H9 (cell line): Measurements from ENCODE around the gene PLCD3. TPM values are rescaled to one million over a fixed set of nuclear protein-coding genes. Genes with fewer than 3 reads are reported as not detected.
A peak's percentile ranks its signal among the peaks of the same experiment; 100 is the strongest.

Source experiments
- DNase-seq: peaks from one replicate; pipeline ENCODE4 v3.0.0-alpha.2; 2017
- H2AFZ ChIP-seq: one replicate; pipeline ENCODE4 v1.6.1; 2013; ENCODE audit warnings: mild to moderate bottlenecking, low read length, control low read depth, moderate library complexity
- H2AK5ac ChIP-seq: 2 replicates; pipeline ENCODE4 v1.6.1; 2013; ENCODE audit warnings: low read length, control low read depth, mixed read lengths; ENCODE audit not compliant: insufficient read length
- H2BK120ac ChIP-seq: one replicate; pipeline ENCODE4 v1.6.1; 2013; ENCODE audit warnings: low read depth, mild to moderate bottlenecking, low read length, control low read depth, inconsistent platforms; ENCODE audit not compliant: poor library complexity, severe bottlenecking
- H2BK12ac ChIP-seq: 2 replicates; pipeline ENCODE4 v1.6.1; 2013; ENCODE audit warnings: low read length, control low read depth, mixed read lengths, low read depth; ENCODE audit not compliant: insufficient read length
- H2BK15ac ChIP-seq: 2 replicates; pipeline ENCODE4 v1.6.1; 2013; ENCODE audit warnings: low read depth, low read length, control low read depth
- H2BK20ac ChIP-seq: one replicate; pipeline ENCODE4 v1.6.1; 2013; ENCODE audit warnings: low read depth, mild to moderate bottlenecking, low read length, control low read depth, inconsistent platforms; ENCODE audit not compliant: poor library complexity, severe bottlenecking
- H2BK5ac ChIP-seq: 2 replicates; pipeline ENCODE4 v1.6.1; 2013; ENCODE audit warnings: low read length, control low read depth, mixed read lengths; ENCODE audit not compliant: insufficient read length
- H3K14ac ChIP-seq: 2 replicates; pipeline ENCODE4 v1.6.1; 2013; ENCODE audit warnings: low read length, control low read depth; ENCODE audit not compliant: insufficient read depth
- H3K18ac ChIP-seq: 2 replicates; pipeline ENCODE4 v1.6.1; 2013; ENCODE audit warnings: low read depth, mild to moderate bottlenecking, mixed read lengths, low read length, control low read depth; ENCODE audit not compliant: insufficient read length
- H3K23ac ChIP-seq: 2 replicates; pipeline ENCODE4 v1.6.1; 2013; ENCODE audit warnings: low read length, control low read depth, mixed read lengths, low read depth; ENCODE audit not compliant: insufficient read length
- H3K23me2 ChIP-seq: 2 replicates; pipeline ENCODE4 v1.6.1; 2013; ENCODE audit warnings: low read depth, mild to moderate bottlenecking, mixed read lengths, low read length, control low read depth; ENCODE audit not compliant: insufficient read length, poor library complexity, severe bottlenecking
- H3K27ac ChIP-seq: 2 replicates; pipeline ENCODE4 v1.5.1; 2013; ENCODE audit warnings: low read length, control low read depth, mixed read lengths, low read depth; ENCODE audit not compliant: insufficient read length
- H3K27me3 ChIP-seq: 2 replicates; pipeline ENCODE4 v1.6.1; 2013; ENCODE audit warnings: low read length, control low read depth, inconsistent platforms; ENCODE audit not compliant: insufficient read depth
- H3K4ac ChIP-seq: 2 replicates; pipeline ENCODE4 v1.6.1; 2013; ENCODE audit warnings: low read depth, mild to moderate bottlenecking, control low read depth, inconsistent platforms, low read length, moderate library complexity
- H3K4me1 ChIP-seq: 2 replicates; pipeline ENCODE4 v1.6.1; 2013; ENCODE audit warnings: low read length, control low read depth, inconsistent platforms; ENCODE audit not compliant: insufficient read depth
- H3K4me2 ChIP-seq: 2 replicates; pipeline ENCODE4 v1.6.1; 2013; ENCODE audit warnings: low read length, control low read depth, mixed read lengths; ENCODE audit not compliant: insufficient read length, insufficient read depth
- H3K56ac ChIP-seq: 2 replicates; pipeline ENCODE4 v1.6.1; 2013; ENCODE audit warnings: low read depth, mild to moderate bottlenecking, mixed read lengths, low read length, control low read depth; ENCODE audit not compliant: insufficient read length
- H3K79me1 ChIP-seq: 2 replicates; pipeline ENCODE4 v1.6.1; 2013; ENCODE audit warnings: low read depth, mild to moderate bottlenecking, moderate library complexity, low read length, control low read depth, inconsistent platforms; ENCODE audit not compliant: insufficient read depth, poor library complexity, severe bottlenecking
- H3K79me2 ChIP-seq: 2 replicates; pipeline ENCODE4 v1.6.1; 2013; ENCODE audit warnings: low read length, control low read depth, inconsistent platforms; ENCODE audit not compliant: insufficient read depth
- H3K9ac ChIP-seq: 2 replicates; pipeline ENCODE4 v1.6.1; 2013; ENCODE audit warnings: low read length, control low read depth, mixed read lengths; ENCODE audit not compliant: insufficient read length; ENCODE audit errors: extremely low read depth
- H3K9me3 ChIP-seq: one replicate; pipeline ENCODE4 v1.6.1; 2013; ENCODE audit warnings: low read depth, low read length, inconsistent platforms; ENCODE audit not compliant: control insufficient read depth
- H3T11ph ChIP-seq: one replicate; pipeline ENCODE4 v1.6.1; 2013; ENCODE audit warnings: mild to moderate bottlenecking, low read length, control low read depth, inconsistent platforms
- H4K20me1 ChIP-seq: one replicate; pipeline ENCODE4 v1.6.1; 2013; ENCODE audit not compliant: control insufficient read depth, insufficient read length, insufficient read depth
- H4K5ac ChIP-seq: 2 replicates; pipeline ENCODE4 v1.6.1; 2013; ENCODE audit warnings: low read depth, mild to moderate bottlenecking, mixed read lengths, low read length, control low read depth; ENCODE audit not compliant: insufficient read length
- H4K8ac ChIP-seq: replicated peaks from 2 replicates; pipeline ENCODE4 v1.6.1; 2013; ENCODE audit warnings: low read length, control low read depth, mixed read lengths, low read depth; ENCODE audit not compliant: insufficient read length
- H4K91ac ChIP-seq: 2 replicates; pipeline ENCODE4 v1.6.1; 2013; ENCODE audit warnings: low read depth, mild to moderate bottlenecking, moderate library complexity, mixed read lengths, low read length, control low read depth; ENCODE audit not compliant: insufficient read length
- H3K27ac Mint-ChIP-seq, 3 experiments: 2 replicates in 2 of 3; 3 replicates in 1 of 3; pipeline ENCODE4 v1.8.0; 2020 to 2021; ENCODE audit warnings: mixed read lengths in 3 of 3, mild to moderate bottlenecking in 1 of 3, moderate library complexity in 1 of 3
- H3K27me3 Mint-ChIP-seq: 2 replicates; pipeline ENCODE4 v1.8.0; 2021; ENCODE audit warnings: low read depth, mild to moderate bottlenecking, moderate library complexity, mixed read lengths
- H3K36me3 Mint-ChIP-seq, 3 experiments: 2 replicates in 2 of 3; 3 replicates in 1 of 3; pipeline ENCODE4 v1.8.0; 2020 to 2021; ENCODE audit warnings: low read depth in 3 of 3, mixed read lengths in 3 of 3; ENCODE audit not compliant: insufficient read depth in 1 of 3
- H3K4me1 Mint-ChIP-seq, 2 experiments: 2 replicates each; pipeline ENCODE4 v1.8.0; 2020; ENCODE audit warnings: mixed read lengths in 2 of 2
- H3K4me3 Mint-ChIP-seq, 2 experiments: 2 replicates in 1 of 2; 3 replicates in 1 of 2; pipeline ENCODE4 v1.8.0; 2020 to 2021; ENCODE audit warnings: mild to moderate bottlenecking in 2 of 2, mixed read lengths in 2 of 2, moderate library complexity in 1 of 2
- H3K9me3 Mint-ChIP-seq, 2 experiments: 2 replicates in 1 of 2; 3 replicates in 1 of 2; pipeline ENCODE4 v1.8.0; 2020; ENCODE audit warnings: mild to moderate bottlenecking in 2 of 2, mixed read lengths in 2 of 2, moderate library complexity in 1 of 2
- CTCF ChIP-seq: fragments of 200-600 bp; sonication (generic); conservative IDR thresholded peaks from 3 replicates; pipeline ENCODE4 v1.8.0; 2021; ENCODE audit warnings: antibody characterized with exemption, mild to moderate bottlenecking
- WGBS: extraction: QIAGEN DNeasy Blood & Tissue Kit; methylation state at CpG from one replicate; pipeline ENCODE4 v1.1.7; 2013; ENCODE audit warnings: missing lambda C conversion rate, low lambda C conversion rate, mixed read lengths; ENCODE audit not compliant: insufficient read length; ENCODE audit errors: extremely low coverage; 5-methylcytosine and 5-hydroxymethylcytosine counted together
- total RNA-seq: library from RNA; stranded (reverse); gene quantifications from 2 replicates; pipeline ENCODE4 v1.2.1, GENCODE V29; 2021

The PLCD3 gene
- total RNA-seq, 1 experiment from 2014 or later: 41.6 TPM

DNA sequence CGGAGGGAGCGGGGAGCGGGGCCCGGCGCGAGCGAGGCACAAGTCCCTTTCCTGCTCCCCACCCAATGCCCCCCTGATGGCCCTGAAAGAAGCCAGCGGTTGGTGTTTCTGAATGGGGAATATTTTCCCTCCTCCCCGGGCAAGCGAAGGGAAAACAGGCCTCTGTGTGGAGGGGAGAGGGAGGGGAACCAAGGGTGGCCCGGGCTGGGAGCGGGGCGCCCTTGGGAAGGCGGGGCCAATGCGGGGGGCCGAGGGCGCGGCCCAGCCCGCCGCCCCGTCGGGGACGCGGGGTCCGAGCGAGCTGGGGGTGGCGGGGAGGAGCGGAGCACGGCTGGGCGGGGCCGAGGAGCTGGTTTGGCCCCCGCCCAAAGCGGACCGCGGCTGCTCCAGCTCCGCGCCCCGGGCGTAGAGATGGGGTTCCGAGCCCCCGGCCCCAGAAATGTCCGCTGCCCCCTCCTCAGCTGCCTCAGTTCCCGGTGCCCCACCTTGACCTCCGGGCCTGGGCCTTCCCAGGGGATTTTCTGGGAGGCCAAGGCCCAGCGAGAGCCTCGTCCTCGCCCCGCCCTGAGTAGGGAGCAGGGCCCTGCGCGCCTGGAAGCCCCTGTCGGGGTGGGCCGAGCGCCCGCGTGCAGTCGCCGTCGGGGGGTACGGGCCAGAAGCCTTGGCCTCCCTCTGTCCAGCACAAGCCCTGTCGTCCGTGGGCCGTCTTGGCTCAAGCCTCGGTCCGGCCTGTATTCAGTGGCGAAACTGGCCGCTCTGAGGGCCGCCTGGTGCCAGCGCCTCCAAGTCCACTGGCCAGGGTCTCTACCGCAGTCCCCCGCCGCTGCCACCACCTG, 12.1 kb upstream of the PLCD3 start:
- no peak overlapping the region for H2BK15ac ChIP-seq
- peak overlapping the region; percentile 51 for H3K4me2 ChIP-seq

More for the DNA sequence above, 12.1 kb upstream of the PLCD3 start:
- Mint-ChIP-seq H3K27me3 (peaks cover 3% of the 10 kb centered on the region), H3K4me3 (peak overlapping the region; percentile 57 to 76), H3K27ac (no peak overlapping the region), H3K9me3 (no peaks in the 10 kb centered on the region; a peak in 1 of 5 replicates), H3K4me1 (peaks cover 31 to 33% of the 10 kb centered on the region in 2 experiments), H3K36me3 (peaks cover 4% of the 10 kb centered on the region in 3 experiments; a peak in 6 of 7 replicates)
- WGBS: no CpG with 5 or more reads among the region's 71 CpGs
- Histone ChIP-seq H2BK20ac (no peak overlapping the region), H2BK5ac (no peak overlapping the region), H3K56ac (no peak overlapping the region), H3K23me2 (peaks cover 17% of the 10 kb centered on the region), H2BK12ac (no peak overlapping the region), H2AFZ (no peak overlapping the region), H3K9ac (no peak overlapping the region), H4K91ac (no peak overlapping the region), H3K27ac (no peak overlapping the region), H3K79me1 (no peaks in the 10 kb centered on the region), H3K79me2 (no peaks in the 10 kb centered on the region), H2BK120ac (no peak overlapping the region), H4K5ac (no peak overlapping the region), H4K8ac (no peak overlapping the region), H3T11ph (no peak overlapping the region), H2AK5ac (no peak overlapping the region), H3K27me3 (no peaks in the 10 kb centered on the region), H3K14ac (peak overlapping the region; percentile 9; the same call in 1 of the 2 replicates), H3K23ac (no peak overlapping the region), H3K4me1 (peaks cover 2% of the 10 kb centered on the region; the same call in 1 of the 2 replicates), H3K4ac (no peak overlapping the region), H4K20me1 (no peaks in the 10 kb centered on the region), H3K9me3 (no peaks in the 10 kb centered on the region), H3K18ac (no peak overlapping the region)
- DNase-seq: peak; percentile 69
- TF ChIP-seq CTCF: no peak
